ENCODE measurements around the gene RHOV.

The RHOV gene

GRCh38 chr15:40904552-40905201 is 30.6 kb upstream of the RHOV start:
- Histone ChIP-seq H3K4me1 (ENCODE audit: control insufficient read depth in 1 of 2, insufficient read depth in 2 of 2, low read length in 2 of 2) (peaks cover 32 to 61% of the 10 kb centered on the region in 2 donors), H3K36me3 (ENCODE audit: control insufficient read depth in 1 of 2, insufficient read depth in 2 of 2, low read length in 2 of 2) (peaks cover 26 to 34% of the 10 kb centered on the region in 2 donors), H3K27ac (ENCODE audit: low read depth, low read length) (no peak overlapping the region), H3K27me3 (ENCODE audit: control insufficient read depth in 1 of 2, insufficient read depth in 2 of 2, low read length in 2 of 2) (no peaks in the 10 kb centered on the region), H3K9me3 (ENCODE audit: control insufficient read depth in 1 of 2, low read length in 2 of 2) (no peaks in the 10 kb centered on the region), H3K9ac (ENCODE audit: low read depth in 1 of 2, low read length in 2 of 2) (peak overlapping the region in 1 of 2 donors; percentile 20), H3K4me3 (ENCODE audit: low read depth in 1 of 2, low read length in 2 of 2) (no peak overlapping the region)

GRCh38 chr15:40902605-40903561 is 28.8 kb upstream of the RHOV start:
- H3K4me1 ChIP-seq (ENCODE audit: control insufficient read depth in 1 of 2, insufficient read depth in 2 of 2, low read length in 2 of 2), result peaks cover 22 to 43% of the 10 kb centered on the region in 2 donors
- no peaks in the 10 kb centered on the region for H3K9me3 ChIP-seq (ENCODE audit: control insufficient read depth in 1 of 2, low read length in 2 of 2)
- H3K9ac ChIP-seq (ENCODE audit: low read depth in 1 of 2, low read length in 2 of 2), result no peak overlapping the region
- no peak overlapping the region for H3K4me3 ChIP-seq (ENCODE audit: low read depth in 1 of 2, low read length in 2 of 2)
- peaks cover 32 to 45% of the 10 kb centered on the region in 2 donors for H3K36me3 ChIP-seq (ENCODE audit: control insufficient read depth in 1 of 2, insufficient read depth in 2 of 2, low read length in 2 of 2)
- no peaks in the 10 kb centered on the region for H3K27me3 ChIP-seq (ENCODE audit: control insufficient read depth in 1 of 2, insufficient read depth in 2 of 2, low read length in 2 of 2)
- H3K27ac ChIP-seq (ENCODE audit: low read depth, low read length), result no peak overlapping the region

- H3K4me1 ChIP-seq (ENCODE audit: control insufficient read depth in 1 of 2, insufficient read depth in 2 of 2, low read length in 2 of 2), result peaks cover 11 to 26% of the 10 kb centered on the region in 2 donors
- no peak overlapping the region for H3K9ac ChIP-seq (ENCODE audit: low read depth in 1 of 2, low read length in 2 of 2)
- H3K9me3 ChIP-seq (ENCODE audit: control insufficient read depth in 1 of 2, low read length in 2 of 2), result no peaks in the 10 kb centered on the region
- H3K27ac ChIP-seq (ENCODE audit: low read depth, low read length), result no peak overlapping the region
- H3K36me3 ChIP-seq (ENCODE audit: control insufficient read depth in 1 of 2, insufficient read depth in 2 of 2, low read length in 2 of 2), result peaks cover 32 to 47% of the 10 kb centered on the region in 2 donors
- H3K4me3 ChIP-seq (ENCODE audit: low read depth in 1 of 2, low read length in 2 of 2), result no peak overlapping the region
- no peaks in the 10 kb centered on the region for H3K27me3 ChIP-seq (ENCODE audit: control insufficient read depth in 1 of 2, insufficient read depth in 2 of 2, low read length in 2 of 2)
Observed at GRCh38 chr15:40901053-40901443, 27.0 kb upstream of the RHOV start.

GRCh38 chr15:40900256-40901052 is 26.4 kb upstream of the RHOV start:
- no peak overlapping the region for H3K9ac ChIP-seq (ENCODE audit: low read depth in 1 of 2, low read length in 2 of 2)
- H3K4me1 ChIP-seq (ENCODE audit: control insufficient read depth in 1 of 2, insufficient read depth in 2 of 2, low read length in 2 of 2), result peaks cover 11 to 26% of the 10 kb centered on the region in 2 donors
- no peak overlapping the region for H3K27ac ChIP-seq (ENCODE audit: low read depth, low read length)
- H3K36me3 ChIP-seq (ENCODE audit: control insufficient read depth in 1 of 2, insufficient read depth in 2 of 2, low read length in 2 of 2), result peaks cover 32 to 51% of the 10 kb centered on the region in 2 donors
- no peaks in the 10 kb centered on the region for H3K9me3 ChIP-seq (ENCODE audit: control insufficient read depth in 1 of 2, low read length in 2 of 2)
- H3K4me3 ChIP-seq (ENCODE audit: low read depth in 1 of 2, low read length in 2 of 2), result no peak overlapping the region
- no peaks in the 10 kb centered on the region for H3K27me3 ChIP-seq (ENCODE audit: control insufficient read depth in 1 of 2, insufficient read depth in 2 of 2, low read length in 2 of 2)

GRCh38 chr15:40899536-40900207 is 25.6 kb upstream of the RHOV start:
- Histone ChIP-seq H3K4me3 (ENCODE audit: low read depth in 1 of 2, low read length in 2 of 2) (no peak overlapping the region), H3K27ac (ENCODE audit: low read depth, low read length) (no peak overlapping the region), H3K36me3 (ENCODE audit: control insufficient read depth in 1 of 2, insufficient read depth in 2 of 2, low read length in 2 of 2) (peaks cover 32 to 51% of the 10 kb centered on the region in 2 donors), H3K4me1 (ENCODE audit: control insufficient read depth in 1 of 2, insufficient read depth in 2 of 2, low read length in 2 of 2) (peaks cover 12 to 26% of the 10 kb centered on the region in 2 donors), H3K9me3 (ENCODE audit: control insufficient read depth in 1 of 2, low read length in 2 of 2) (no peaks in the 10 kb centered on the region), H3K9ac (ENCODE audit: low read depth in 1 of 2, low read length in 2 of 2) (no peak overlapping the region), H3K27me3 (ENCODE audit: control insufficient read depth in 1 of 2, insufficient read depth in 2 of 2, low read length in 2 of 2) (no peaks in the 10 kb centered on the region)

- Histone ChIP-seq H3K27me3 (ENCODE audit: control insufficient read depth in 1 of 2, insufficient read depth in 2 of 2, low read length in 2 of 2) (no peaks in the 10 kb centered on the region), H3K36me3 (ENCODE audit: control insufficient read depth in 1 of 2, insufficient read depth in 2 of 2, low read length in 2 of 2) (peaks cover 8 to 19% of the 10 kb centered on the region in 2 donors), H3K27ac (ENCODE audit: low read depth, low read length) (peak overlapping the region; percentile 73), H3K4me3 (ENCODE audit: low read depth in 1 of 2, low read length in 2 of 2) (peak overlapping the region; percentile 94 to 96), H3K4me1 (ENCODE audit: control insufficient read depth in 1 of 2, insufficient read depth in 2 of 2, low read length in 2 of 2) (peaks cover 29 to 30% of the 10 kb centered on the region in 2 donors), H3K9ac (ENCODE audit: low read depth in 1 of 2, low read length in 2 of 2) (peak overlapping the region; percentile 95 to 97), H3K9me3 (ENCODE audit: control insufficient read depth in 1 of 2, low read length in 2 of 2) (no peaks in the 10 kb centered on the region)
Observed at GRCh38 chr15:40894681-40895448, 20.8 kb upstream of the RHOV start.

GRCh38 chr15:40893733-40894680 is 20.0 kb upstream of the RHOV start, which contains the start of gene VPS18:
Gene VPS18, plus strand, starts transcription at chr15:40894450. Its CDS starts 319 bp downstream, at chr15:40894769.
- no peaks in the 10 kb centered on the region for H3K9me3 ChIP-seq (ENCODE audit: control insufficient read depth in 1 of 2, low read length in 2 of 2)
- peak within 1 kb of the TSS; percentile 94 to 96 for H3K4me3 ChIP-seq (ENCODE audit: low read depth in 1 of 2, low read length in 2 of 2)
- no peaks in the 10 kb centered on the region for H3K27me3 ChIP-seq (ENCODE audit: control insufficient read depth in 1 of 2, insufficient read depth in 2 of 2, low read length in 2 of 2)
- H3K9ac ChIP-seq (ENCODE audit: low read depth in 1 of 2, low read length in 2 of 2), result peak within 1 kb of the TSS; percentile 95 to 97
- H3K4me1 ChIP-seq (ENCODE audit: control insufficient read depth in 1 of 2, insufficient read depth in 2 of 2, low read length in 2 of 2), result peaks cover 29 to 30% of the 10 kb centered on the region in 2 donors
- H3K36me3 ChIP-seq (ENCODE audit: control insufficient read depth in 1 of 2, insufficient read depth in 2 of 2, low read length in 2 of 2), result peaks cover under 1 to 10% of the 10 kb centered on the region in 2 donors
- H3K27ac ChIP-seq (ENCODE audit: low read depth, low read length), result peak within 1 kb of the TSS; percentile 73

GRCh38 chr15:40893019-40893670 is 19.1 kb upstream of the RHOV start:
- Histone ChIP-seq H3K9me3 (ENCODE audit: control insufficient read depth in 1 of 2, low read length in 2 of 2) (no peaks in the 10 kb centered on the region), H3K9ac (ENCODE audit: low read depth in 1 of 2, low read length in 2 of 2) (no peak overlapping the region), H3K36me3 (ENCODE audit: control insufficient read depth in 1 of 2, insufficient read depth in 2 of 2, low read length in 2 of 2) (peaks cover 0 to 5% of the 10 kb centered on the region in 2 donors), H3K27me3 (ENCODE audit: control insufficient read depth in 1 of 2, insufficient read depth in 2 of 2, low read length in 2 of 2) (no peaks in the 10 kb centered on the region), H3K4me3 (ENCODE audit: low read depth in 1 of 2, low read length in 2 of 2) (peak overlapping the region in 1 of 2 donors; percentile 62), H3K4me1 (ENCODE audit: control insufficient read depth in 1 of 2, insufficient read depth in 2 of 2, low read length in 2 of 2) (peaks cover 29 to 30% of the 10 kb centered on the region in 2 donors), H3K27ac (ENCODE audit: low read depth, low read length) (no peak overlapping the region)
